ENCODE results near the gene EYA2. TPM values are rescaled to one million over a fixed set of nuclear protein-coding genes. Genes with fewer than 3 reads are reported as not detected.

The EYA2 gene
- total RNA-seq, 4 donors from 2014 or later, result 9.7 to 22.1 (median 14.3) TPM

DNA sequence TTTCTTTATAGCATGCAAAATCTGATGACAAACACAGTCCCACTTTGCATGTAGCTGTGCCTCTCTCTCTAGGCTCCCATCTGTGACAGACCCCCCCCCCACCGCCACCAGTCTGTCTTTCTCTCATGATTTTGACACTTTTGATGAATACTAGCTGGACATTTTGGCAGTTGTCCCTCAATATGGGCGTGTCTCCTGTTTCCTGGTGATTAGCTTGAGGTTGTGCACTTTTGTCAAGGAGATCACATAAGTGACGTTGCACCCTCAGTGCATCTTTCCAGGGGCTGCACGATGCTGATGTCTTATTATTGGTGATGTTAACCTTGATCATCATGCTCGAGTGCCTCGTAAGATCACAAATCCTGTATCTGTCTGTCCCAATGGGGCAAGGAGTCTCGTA, 155.1 kb downstream of the EYA2 start:
- no peak overlapping the region for H3K4me3 ChIP-seq
- TF ChIP-seq, protein P1, sequence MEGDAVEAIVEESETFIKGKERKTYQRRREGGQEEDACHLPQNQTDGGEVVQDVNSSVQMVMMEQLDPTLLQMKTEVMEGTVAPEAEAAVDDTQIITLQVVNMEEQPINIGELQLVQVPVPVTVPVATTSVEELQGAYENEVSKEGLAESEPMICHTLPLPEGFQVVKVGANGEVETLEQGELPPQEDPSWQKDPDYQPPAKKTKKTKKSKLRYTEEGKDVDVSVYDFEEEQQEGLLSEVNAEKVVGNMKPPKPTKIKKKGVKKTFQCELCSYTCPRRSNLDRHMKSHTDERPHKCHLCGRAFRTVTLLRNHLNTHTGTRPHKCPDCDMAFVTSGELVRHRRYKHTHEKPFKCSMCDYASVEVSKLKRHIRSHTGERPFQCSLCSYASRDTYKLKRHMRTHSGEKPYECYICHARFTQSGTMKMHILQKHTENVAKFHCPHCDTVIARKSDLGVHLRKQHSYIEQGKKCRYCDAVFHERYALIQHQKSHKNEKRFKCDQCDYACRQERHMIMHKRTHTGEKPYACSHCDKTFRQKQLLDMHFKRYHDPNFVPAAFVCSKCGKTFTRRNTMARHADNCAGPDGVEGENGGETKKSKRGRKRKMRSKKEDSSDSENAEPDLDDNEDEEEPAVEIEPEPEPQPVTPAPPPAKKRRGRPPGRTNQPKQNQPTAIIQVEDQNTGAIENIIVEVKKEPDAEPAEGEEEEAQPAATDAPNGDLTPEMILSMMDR (IDR thresholded peaks at IDR 0.05), result no peak
- no peak for TF ChIP-seq POLR2A (IDR thresholded peaks at IDR 0.05)
- peaks cover 0 to 37% (median 0%) of the 10 kb centered on the region in 3 donors for H3K36me3 ChIP-seq
- peaks cover 0 to 5% (median 0%) of the 10 kb centered on the region in 3 donors for H3K9me3 ChIP-seq
- H3K27me3 ChIP-seq, result no peaks in the 10 kb centered on the region
- H3K4me1 ChIP-seq, result no peaks in the 10 kb centered on the region
- H3K27ac ChIP-seq, result no peak overlapping the region
- no peak for DNase-seq
- WGBS, 2 donors, result 52 to 54% methylated on average over 6 to 7 of the region's 7 CpGs
- intact Hi-C loops (cut with DNase I), result no loop called here

DNA sequence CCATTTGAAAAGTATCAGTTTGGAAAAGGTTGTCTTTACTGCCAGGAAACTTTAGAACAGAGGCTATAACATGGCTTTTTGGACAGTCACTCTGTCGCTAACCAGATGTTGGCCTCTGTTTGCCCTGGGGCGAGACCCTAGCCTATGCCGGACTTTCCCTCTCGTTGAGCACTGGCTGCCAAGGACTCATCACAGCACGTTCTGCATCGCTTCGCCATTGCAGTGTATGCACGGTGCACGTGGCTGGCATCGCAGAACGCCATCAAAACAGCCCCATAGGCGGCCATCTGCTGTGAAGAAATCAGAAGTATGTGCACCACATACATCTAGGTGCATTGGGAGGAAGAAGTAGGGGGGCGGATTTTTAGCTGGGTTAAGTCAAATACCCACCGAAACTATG, 156.4 kb downstream of the EYA2 start:
- DNase-seq, result no peak
- no peaks in the 10 kb centered on the region for H3K4me1 ChIP-seq
- H3K9me3 ChIP-seq, result no peaks in the 10 kb centered on the region
- intact Hi-C loops (cut with DNase I), result no loop called here
- no peak overlapping the region for H3K27ac ChIP-seq
- H3K36me3 ChIP-seq, result peaks cover 0 to 38% (median 0%) of the 10 kb centered on the region in 3 donors
- no peak overlapping the region for H3K4me3 ChIP-seq
- no peak for TF ChIP-seq POLR2A (IDR thresholded peaks at IDR 0.05)
- TF ChIP-seq, protein P1 (IDR thresholded peaks at IDR 0.05), result no peak
- H3K27me3 ChIP-seq, result no peaks in the 10 kb centered on the region
- WGBS, 2 donors, result 82 to 86% methylated on average over 14 of the region's 14 CpGs

DNA sequence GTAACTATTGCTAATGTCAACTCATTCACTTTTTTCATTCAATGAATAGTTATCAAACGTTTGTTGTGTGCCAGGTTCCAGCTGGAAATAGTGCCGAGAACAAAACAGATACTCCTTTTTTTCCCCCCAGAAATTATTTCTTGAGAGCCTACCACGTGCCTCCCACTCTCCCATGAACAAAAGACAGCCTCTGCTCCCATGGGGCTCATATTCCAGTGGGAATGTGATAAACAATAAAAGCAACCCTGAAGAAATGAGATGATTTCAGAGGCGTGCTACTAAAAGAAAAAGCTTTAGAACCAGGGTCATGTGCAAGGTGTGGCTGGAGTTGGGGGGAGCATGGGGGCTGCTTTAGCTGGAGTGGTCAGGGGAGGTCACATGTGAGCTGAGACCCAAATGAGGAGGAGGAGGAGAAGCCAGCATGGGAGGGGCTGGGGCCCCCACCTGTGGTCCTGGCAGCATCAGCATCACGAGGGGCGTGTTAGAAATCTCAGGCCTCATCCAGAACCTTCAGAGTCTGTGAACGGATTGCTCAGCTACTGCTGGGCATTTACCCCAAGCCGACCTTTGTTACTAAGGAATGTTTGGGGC, 157.4 kb downstream of the EYA2 start:
- H3K27ac ChIP-seq, result no peak overlapping the region
- TF ChIP-seq, protein P1 (IDR thresholded peaks at IDR 0.05), result no peak
- no peak for TF ChIP-seq POLR2A (IDR thresholded peaks at IDR 0.05)
- no peak for DNase-seq
- H3K9me3 ChIP-seq, result no peaks in the 10 kb centered on the region
- H3K36me3 ChIP-seq, result peaks cover 0 to 35% (median 0%) of the 10 kb centered on the region in 3 donors
- no peaks in the 10 kb centered on the region for H3K27me3 ChIP-seq
- 66 to 72% methylated on average over 8 of the region's 8 CpGs for WGBS, 2 donors
- H3K4me3 ChIP-seq, result no peak overlapping the region
- no peaks in the 10 kb centered on the region for H3K4me1 ChIP-seq
- intact Hi-C loops (cut with DNase I), result no loop called here

DNA sequence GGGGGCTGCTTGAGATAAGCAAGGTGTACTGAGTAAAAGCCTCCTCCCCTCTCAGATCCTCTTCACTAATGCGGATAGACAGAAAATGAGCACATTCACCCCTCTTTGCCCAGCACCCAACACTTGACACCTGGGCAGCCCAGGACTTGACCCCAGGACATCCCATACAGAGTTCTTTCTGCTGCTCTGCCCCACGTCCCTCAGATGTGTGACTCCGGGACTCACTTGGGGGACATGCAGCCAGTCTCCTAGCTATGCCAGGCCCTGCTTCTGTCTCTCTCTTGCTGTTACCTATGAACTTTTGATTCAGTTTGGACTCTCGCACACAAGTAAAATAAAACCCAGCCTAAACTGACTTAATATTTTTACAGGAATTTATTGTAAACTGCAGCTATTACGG, 159.9 kb downstream of the EYA2 start:
- intact Hi-C loops (cut with DNase I), result no loop called here
- 85 to 98% methylated on average over 5 of the region's 5 CpGs for WGBS, 2 donors
- no peak for TF ChIP-seq POLR2A (IDR thresholded peaks at IDR 0.05)
- TF ChIP-seq, protein P1 (IDR thresholded peaks at IDR 0.05), result no peak

DNA sequence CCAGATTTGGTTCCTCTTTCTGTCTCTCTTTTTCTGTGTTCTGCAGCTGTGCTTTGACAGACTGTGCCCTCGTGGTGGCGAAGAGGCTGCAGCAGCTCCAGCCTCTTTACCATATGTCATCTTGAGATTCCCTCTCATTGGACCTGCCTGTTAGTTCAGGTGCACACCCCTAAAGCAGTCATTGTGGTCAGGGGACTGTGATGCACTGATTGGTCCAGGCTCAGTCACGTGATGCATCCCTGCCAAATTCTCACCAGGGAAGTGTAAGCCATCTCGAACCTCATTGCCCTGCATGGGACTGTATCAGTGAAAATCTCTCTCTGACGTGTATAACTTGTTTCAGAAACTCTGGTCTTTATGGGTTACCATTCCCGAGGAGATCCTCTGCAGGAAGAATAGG, 160.3 kb downstream of the EYA2 start:
- H3K9me3 ChIP-seq, result no peaks in the 10 kb centered on the region
- H3K27me3 ChIP-seq, result no peaks in the 10 kb centered on the region
- DNase-seq, result no peak
- peaks cover 0 to 20% (median 0%) of the 10 kb centered on the region in 3 donors for H3K36me3 ChIP-seq
- peaks cover 0 to 25% (median 3%) of the 10 kb centered on the region in 3 donors for H3K4me1 ChIP-seq
- intact Hi-C loops (cut with DNase I), result no loop called here
- no peak overlapping the region for H3K4me3 ChIP-seq
- 68 to 81% methylated on average over 6 of the region's 6 CpGs for WGBS, 2 donors
- H3K27ac ChIP-seq, result no peak overlapping the region
- TF ChIP-seq POLR2A (IDR thresholded peaks at IDR 0.05), result no peak
- TF ChIP-seq, protein P1 (IDR thresholded peaks at IDR 0.05), result no peak

More for the DNA sequence above, 159.9 kb downstream of the EYA2 start:
- no peak for DNase-seq
- Histone ChIP-seq H3K27ac (no peak overlapping the region), H3K36me3 (peaks cover 0 to 20% (median 0%) of the 10 kb centered on the region in 3 donors), H3K4me3 (no peak overlapping the region), H3K9me3 (no peaks in the 10 kb centered on the region), H3K27me3 (no peaks in the 10 kb centered on the region), H3K4me1 (peaks cover 0 to 21% (median 3%) of the 10 kb centered on the region in 3 donors)
